A172 (cell line): ENCODE results near the gene SIPA1L3. TPM values are rescaled to one million over a fixed set of nuclear protein-coding genes. Genes with fewer than 3 reads are reported as not detected.
A peak's percentile ranks its signal among the peaks of the same experiment; 100 is the strongest.

Source experiments
- DNase-seq: peaks from one replicate; pipeline ENCODE4 v3.0.0-alpha.2; 2015; ENCODE audit warnings: low spot score
- total RNA-seq: library from RNA; depleted of rRNA; stranded (reverse); fragments of >200 nt; shearing (Covaris generic); gene quantifications from 2 replicates; pipeline ENCODE4 v1.2.3, GENCODE V29; 2014

SIPA1L3 gene
- total RNA-seq, 1 experiment from 2014 or later: 42.2 TPM

GRCh38 chr19:38193445-38193844, 286.4 kb downstream of the SIPA1L3 start:
- no peak for DNase-seq

GRCh38 chr19:38194061-38194701, 287.2 kb downstream of the SIPA1L3 start:
- DNase-seq: peak; percentile 27

GRCh38 chr19:38195237-38195636, 288.2 kb downstream of the SIPA1L3 start:
- no peak for DNase-seq

GRCh38 chr19:38196245-38196837, 289.3 kb downstream of the SIPA1L3 start:
- no peak for DNase-seq

DNA sequence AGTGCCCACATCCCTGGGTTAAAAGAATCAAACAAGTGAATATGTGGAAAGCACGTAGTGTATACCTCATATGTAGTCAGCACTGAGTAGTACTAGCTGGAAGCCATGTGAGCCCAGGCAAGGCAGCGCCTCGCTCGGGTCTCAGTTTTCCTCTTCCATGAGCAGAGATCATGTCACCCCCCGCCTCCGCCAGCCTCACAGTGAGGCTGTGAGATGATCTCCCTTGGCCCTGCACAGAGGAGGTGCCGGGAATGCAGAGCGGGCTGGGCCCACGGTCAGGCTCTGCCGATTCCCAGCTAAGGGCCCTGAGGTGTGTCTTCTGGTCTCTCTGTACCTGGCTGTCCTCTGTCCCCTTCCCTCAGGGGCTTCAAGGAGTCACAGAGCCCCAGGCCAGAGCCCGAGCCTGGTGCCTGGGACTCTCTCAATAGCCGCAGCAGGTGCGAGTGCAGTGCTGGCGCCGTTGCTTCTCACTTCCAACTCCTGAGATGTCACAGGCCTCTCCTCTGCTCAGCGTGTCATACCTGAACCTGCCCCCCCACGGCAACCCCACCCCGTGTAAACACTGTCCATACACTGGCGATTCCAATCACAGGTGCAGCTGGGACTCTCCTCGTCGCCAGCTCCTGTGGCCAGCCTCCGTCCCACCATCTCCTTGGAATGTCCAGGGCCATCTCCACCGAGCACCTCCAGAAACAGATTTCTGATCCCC, 290.1 kb downstream of the SIPA1L3 start:
- DNase-seq: no peak

DNA sequence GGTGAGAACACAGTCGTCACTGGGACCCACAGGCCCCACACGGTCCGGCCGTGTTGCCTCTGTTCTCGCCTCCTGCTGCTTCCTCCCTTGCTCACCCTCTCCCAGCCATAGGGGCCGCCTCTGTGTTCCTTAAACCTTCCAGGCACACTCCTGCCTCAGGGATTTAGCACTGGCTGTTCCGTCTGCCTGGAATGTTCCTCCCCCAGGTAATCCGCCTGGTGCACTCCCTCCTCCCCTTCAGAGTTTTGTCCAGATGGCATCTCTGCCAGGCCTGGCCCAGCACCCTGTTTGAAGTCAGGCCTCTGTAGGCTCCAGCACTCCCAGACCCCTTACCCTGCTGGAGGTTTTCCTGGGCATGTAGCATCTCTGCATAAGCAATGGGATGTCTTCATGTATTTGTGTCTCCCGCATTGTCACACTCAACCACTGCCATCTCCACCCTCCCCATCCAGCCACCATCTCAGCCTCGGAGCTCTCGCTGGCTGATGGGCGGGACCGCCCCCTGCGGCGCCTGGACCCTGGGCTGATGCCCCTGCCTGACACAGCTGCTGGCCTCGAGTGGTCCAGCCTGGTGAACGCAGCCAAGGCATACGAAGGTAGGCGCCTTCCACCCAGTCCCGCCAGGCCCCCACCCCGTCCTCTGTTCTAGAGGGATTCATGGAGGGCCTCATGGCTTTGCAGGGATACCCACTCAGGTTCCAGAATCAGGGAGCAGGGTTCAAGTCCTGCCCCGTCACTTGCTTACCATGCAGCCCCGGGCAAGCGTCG, 291.1 kb downstream of the SIPA1L3 start:
- no peak for DNase-seq

DNA sequence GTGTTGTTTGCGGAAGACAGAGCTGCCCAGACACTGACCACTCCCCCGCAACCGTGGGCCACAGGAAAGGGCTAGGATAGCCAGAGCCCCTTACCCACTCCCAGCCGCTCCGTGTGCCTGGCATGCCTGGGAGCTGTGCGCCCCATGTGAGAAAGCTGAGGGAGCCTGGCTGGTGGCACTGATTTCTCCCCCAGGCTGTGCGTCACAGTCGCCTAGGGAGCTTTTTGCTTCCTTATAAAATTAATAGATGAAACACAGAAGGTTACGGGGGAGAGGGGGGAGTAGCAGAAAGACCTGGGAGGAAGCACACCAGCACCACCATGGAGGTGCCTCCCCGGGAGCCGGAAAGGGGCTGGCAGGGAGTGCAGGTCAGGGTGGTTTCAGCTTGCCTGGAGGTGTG, 292.3 kb downstream of the SIPA1L3 start:
- no peak for DNase-seq

- no peak for DNase-seq
These were observed 294.7 kb downstream of the SIPA1L3 start for GRCh38 chr19:38201731-38202130.

GRCh38 chr19:38202504-38202903, 295.5 kb downstream of the SIPA1L3 start:
- DNase-seq: no peak

- no peak for DNase-seq
These were observed 296.2 kb downstream of the SIPA1L3 start for GRCh38 chr19:38203197-38203596.

GRCh38 chr19:38204096-38204495, 297.1 kb downstream of the SIPA1L3 start:
- no peak for DNase-seq

DNA sequence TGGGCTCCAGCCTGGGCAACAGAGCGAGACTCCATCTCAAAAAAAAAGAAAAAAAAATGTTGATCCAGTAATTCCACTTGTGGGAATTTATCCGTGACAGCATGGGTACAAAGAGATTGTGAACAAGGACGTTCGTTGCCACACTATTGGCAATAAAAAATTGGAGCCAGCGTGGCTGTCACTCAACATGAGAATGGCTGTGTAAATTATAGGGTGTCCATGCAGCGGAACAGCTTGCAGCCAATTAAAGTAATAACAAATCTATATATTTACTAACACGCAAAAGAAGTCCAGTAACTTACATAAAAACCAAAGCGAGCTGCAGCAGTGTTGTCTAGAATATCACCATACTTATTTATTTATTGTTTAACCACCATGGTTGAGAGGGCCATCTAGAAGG, 297.7 kb downstream of the SIPA1L3 start:
- no peak for DNase-seq

- DNase-seq: no peak
These were observed 299.2 kb downstream of the SIPA1L3 start for GRCh38 chr19:38206006-38206745.

DNA sequence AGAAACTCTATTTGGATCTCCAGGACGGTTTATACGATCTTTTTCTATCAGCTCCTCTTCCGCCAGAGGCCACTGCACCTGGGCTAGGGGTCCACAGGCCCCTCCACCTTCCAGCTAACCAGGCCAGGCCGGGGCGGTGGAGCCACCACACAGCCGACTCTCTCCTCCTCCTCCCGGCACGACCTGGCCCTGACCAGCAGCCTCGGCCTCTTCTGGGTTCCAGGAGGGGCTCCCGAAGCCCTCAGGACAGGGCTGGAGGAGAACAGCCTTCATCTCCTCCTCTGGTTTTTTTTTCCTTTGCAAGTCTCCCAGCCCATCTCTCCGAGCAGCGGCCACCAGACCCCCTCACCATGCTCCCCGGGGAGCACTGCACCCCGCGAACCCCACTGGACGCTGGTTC, 299.9 kb downstream of the SIPA1L3 start:
- no peak for DNase-seq

- no peak for DNase-seq
These were observed 300.5 kb downstream of the SIPA1L3 start for GRCh38 chr19:38207543-38207942.

DNA sequence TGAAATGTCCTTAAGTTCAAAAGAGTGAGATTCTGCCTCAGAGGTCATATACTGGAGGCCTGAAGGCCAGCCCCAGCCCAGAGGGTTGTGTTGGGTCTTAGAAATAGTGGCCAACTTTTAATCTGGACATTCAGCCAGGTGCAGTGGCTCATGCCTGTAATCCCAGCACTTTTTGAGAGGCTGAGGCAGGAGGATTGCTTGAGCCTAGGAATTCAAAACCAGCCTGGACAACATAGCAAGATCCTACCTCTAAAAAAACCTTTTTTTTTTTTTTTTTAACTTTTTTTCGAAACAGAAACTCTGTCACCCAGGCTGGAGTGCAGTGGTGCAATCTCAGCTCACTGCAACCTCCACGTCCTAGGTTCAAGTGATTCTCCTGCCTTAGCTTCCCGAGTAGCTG, 301.6 kb downstream of the SIPA1L3 start:
- DNase-seq: no peak

GRCh38 chr19:38209152-38209551, 302.1 kb downstream of the SIPA1L3 start:
- DNase-seq: no peak

GRCh38 chr19:38209671-38210457, 302.9 kb downstream of the SIPA1L3 start:
- no peak for DNase-seq

- no peak for DNase-seq
These were observed 303.5 kb downstream of the SIPA1L3 start for GRCh38 chr19:38210458-38210987.

GRCh38 chr19:38211151-38211591, 304.2 kb downstream of the SIPA1L3 start:
- no peak for DNase-seq

DNA sequence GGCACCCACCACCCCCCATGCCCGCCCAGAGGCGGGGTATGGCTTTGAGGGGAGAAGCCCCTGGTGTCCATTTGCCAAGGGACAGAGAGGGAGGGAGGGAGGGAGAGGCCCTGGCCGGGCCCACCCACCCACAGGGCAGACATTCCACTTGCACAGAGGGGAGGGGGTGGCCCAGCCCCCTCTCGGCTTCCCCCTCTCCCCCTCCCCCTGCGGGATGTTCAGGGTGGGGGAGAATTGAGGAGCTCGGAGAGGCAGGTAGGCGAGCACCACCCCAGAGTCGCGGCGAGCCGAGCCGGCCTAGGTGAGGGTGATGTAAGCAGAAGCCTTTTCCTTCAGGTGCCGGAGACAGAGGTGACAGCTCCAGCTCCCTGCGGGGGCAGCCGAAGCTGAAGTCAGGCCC, 304.8 kb downstream of the SIPA1L3 start:
- no peak for DNase-seq
